NCI-H2196 (cell line): ENCODE results near the gene BCHE.
A peak's percentile ranks its signal among the peaks of the same experiment; 100 is the strongest.

Experiments used
- DNase-seq: peaks from one replicate; lab custom pipeline; 2025; ENCODE audit not compliant: unreplicated experiment; lab: John Stamatoyannopoulos, UW

The BCHE gene

DNA sequence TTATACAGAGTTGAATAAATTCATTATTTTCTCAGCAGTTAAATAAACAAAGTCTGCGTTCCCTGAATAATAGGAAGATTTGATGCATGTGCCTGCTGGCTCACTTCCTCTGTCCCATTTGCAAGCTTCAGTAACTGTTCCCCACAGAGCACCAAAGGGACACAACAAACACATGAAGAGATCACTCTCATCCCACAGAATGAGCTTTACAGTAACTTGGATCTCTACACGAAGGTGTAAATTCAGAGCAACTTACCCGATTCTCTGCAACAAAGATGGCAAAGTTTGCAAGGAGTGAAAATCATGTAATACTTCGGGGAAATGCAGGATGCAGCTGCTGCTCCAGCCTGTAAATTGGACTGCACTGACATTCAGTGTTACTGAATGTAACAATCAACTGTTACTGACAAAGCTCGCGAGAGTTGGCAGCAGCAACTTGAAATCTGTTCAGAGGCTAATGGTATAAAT lies at the start of gene BCHE:
Gene BCHE, minus strand, starts transcription at position 366 of the 468 bp plus-strand sequence. CDS start 6,390 bp downstream, outside the sequence.
- no peak for DNase-seq

DNA sequence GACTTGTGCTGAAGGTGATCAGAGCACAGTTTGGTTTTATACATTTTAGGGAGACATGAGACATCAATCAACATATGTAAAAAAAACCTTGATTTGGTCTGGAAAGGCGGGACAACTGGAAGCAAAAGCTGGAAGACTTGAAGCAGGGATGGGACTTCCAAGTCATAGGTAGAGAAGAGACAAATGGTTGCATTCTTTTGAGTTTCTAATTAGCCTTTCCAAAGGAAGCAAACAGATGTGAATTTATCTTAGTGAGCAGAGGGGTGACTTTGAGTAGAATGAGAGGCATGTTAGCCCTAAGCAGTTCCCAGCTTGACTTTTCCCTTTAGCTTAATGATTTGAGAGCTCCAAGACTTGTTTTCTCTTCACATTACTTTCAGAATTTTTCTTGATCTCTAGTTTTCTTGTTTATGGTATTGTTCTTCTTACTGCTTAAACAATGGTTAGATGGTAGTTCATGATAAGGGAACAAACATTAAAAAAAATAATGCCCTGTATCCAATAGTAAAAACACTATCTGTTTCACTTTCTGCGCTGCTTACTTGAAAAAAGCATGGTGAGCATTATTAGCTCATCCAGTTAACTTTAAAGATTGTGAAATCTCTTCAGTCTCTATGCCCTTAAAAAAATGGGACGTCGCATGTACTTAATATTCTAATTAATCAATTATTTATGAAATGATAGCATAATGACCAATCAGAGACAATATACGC lies 48.5 kb upstream of the BCHE start:
- no peak for DNase-seq

DNA sequence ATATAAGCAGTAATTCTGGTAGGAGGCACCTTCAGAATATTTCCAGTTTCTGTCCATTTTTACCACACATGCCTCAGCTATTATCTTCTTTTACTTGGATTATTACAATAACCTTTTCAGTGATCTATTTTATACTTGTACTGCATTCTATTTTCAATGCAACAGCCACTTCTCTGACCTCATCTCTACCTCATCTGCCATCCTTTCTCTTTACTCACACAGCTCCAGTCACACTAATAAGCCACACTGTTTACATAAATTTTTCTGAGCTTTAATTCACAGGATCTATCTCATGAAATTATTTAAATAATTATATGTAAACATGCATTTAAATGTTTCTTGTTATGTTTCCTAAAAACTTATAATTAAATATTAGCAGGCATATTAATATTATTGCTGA lies 47.3 kb upstream of the BCHE start:
- DNase-seq, result no peak

DNA sequence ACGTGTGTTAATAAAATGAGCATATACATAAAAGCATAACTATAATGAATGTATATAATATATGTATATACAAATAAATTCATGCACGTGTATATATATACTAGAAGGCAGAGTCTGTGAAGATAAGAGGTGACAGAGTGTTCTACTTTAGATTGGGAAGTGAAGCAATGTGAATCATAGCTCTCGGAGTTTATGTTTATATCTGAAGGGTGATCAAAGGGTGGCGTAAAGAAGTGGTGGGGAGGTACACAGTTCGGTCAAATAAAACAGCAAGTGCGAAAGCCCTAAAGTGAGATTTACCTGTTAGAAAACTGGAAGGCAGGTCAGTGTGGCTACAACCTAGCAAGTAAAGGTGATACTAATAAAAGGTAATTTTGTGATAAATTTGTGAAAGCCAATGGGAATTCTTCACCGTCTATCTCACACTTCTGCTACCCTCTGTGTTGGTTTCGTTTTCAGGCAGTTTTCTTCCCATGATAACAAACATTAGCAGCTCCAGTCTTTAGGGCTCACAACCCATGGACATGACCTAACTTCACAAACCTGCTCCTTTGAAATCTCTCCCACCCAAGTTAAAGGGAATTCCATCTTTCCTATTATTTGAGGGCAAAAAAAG lies 46.7 kb upstream of the BCHE start:
- no peak for DNase-seq

DNA sequence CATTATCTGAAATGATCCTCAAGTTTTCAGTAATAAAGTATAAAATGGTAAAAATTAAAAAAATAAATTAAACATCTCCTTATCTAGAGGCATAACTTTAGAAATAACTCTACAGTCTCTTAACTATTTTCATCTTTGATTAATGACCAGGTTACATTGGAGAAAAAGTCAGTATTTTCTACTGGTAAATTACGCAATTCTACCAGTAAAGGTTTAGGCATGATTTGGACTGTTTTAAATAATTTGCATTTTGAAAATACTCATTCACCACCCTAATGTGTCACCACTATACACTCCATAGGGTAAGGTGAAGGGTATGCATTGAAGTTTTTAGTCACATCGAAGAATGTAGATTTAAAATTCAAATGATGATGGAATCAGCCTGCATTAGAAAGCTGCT lies 45.9 kb upstream of the BCHE start:
- no peak for DNase-seq

DNA sequence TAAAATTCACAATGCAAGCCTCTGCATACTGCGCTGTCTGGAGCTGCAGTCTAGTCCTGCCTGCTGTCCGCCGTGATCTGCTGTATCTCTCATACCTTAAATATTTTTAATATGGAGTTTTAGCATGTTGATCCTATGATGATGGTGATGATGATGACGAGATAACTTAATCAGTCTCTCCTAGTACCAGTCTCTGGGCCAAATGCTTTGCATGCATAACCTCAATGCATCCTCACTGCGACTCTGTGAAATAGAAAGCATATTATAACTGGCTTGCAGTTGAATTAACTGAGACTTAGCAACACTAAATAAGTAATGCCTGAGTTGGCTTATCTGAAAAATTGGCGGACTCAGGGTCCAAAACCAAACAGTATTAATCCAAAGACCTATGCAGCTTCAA lies 38.4 kb upstream of the BCHE start:
- no peak for DNase-seq

DNA sequence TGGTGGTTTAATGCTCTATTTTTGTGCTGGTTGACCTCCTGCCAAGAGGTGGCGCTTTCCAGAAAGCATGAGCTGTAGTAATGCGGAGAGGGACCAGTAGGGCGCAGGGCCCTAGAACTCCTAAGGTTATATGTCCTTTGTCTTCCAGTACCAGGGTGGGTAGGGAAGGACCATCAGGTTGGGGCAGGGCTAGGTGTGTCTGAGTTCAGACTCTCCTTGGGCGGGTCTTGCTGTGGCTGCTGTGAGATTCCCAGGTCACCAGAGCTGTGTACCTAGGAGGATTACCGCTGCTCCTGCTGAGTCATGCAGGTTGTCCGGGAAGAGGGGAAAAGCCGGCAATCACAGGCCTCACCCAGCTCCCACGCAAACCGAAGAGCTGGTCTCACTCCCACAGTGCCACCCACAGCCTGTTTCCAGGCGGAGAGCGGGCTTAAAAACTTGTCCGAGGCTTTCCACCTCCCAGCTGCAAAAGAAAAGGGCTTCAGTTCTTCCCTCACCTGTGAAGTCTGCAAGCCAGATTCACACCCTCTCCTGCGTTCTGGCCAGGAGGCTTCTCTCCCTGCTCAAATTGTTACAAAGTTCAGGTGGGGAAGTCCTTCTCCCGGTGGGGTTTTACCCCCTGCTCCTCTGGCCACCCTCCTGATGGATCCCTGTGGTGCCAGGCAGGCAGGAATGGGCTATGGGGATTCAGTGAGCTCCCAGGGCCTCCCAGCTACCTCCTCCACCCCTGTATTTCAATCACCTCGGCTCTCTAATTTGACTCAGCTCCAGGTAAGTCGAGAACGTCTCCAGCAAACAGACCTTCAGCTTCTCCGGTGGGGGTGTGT lies 37.7 kb upstream of the BCHE start:
- DNase-seq, result no peak

DNA sequence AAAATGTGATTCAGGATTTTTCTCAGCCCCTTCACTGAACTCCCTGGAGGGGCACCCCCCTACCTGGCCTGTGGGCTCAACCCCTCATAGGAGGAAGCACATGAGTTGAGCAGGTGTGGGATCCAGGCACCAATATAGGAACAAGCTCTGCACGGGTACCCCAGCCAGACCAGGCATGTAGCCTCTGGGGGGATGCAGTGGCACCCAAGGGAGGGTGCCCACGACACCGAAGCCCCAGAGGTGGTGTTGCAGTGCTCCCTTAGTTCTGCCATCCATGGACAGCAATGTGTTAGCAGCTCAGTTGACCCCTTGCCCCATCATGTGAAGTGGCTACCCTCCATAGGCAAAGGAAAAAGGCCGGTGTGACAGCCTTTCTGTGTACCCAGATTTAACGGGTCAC lies 30.9 kb upstream of the BCHE start:
- DNase-seq, result no peak

DNA sequence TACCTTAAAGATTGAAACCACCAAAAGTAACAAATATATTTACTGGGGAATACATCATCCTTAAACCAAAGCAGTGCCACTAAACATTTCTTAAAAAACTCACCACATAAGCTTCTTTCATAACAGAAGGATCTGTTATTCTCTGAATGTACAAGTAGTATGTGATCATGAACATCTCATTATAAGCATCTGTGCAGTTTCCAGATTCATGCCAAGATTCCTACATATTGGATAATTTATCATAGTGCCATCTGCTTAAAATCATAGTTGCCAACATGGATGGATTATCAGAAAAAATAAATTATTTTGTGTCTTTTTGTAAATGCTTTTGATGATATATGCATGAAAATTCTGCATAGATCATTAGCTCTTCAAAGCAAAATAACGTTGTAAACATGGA lies 21.8 kb upstream of the BCHE start:
- no peak for DNase-seq

DNA sequence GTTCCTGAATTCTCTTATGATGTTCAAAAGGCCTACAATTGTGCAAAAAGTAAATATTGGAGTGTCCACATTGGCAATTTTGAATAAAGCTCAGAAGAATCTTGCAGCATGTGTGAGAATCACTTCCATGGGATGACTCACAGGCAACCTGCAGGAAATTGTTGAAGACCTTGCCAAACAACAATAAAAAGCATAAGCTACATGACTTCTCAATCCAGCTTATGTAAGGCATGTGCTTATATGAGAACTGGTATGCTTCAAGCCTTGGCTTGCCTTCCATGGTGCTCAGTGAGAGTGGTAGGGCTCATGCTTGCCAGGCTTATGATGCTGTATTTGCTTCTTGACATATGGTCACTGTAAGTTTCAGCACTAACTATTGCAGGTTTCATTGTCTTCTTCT lies 18.4 kb upstream of the BCHE start:
- no peak for DNase-seq

DNA sequence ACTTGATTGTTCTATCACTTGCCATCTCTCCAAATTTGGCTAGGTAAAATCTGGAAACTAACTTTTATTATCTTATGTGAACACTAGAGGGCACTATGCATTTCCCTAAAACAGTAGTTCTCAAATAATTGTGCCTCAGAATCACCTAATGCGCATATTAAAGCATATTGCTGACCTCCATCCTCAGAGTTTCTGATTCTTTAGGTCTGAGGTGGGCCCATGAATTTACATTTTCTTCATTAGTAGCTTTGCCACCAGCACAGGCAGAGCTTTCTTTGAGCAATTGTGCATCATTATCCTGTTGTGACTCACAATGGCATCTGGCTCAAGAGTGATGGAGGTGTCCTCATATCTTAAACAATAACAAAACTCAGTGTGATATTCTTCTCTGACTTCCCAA lies 17.5 kb upstream of the BCHE start:
- peak; percentile 44 for DNase-seq

DNA sequence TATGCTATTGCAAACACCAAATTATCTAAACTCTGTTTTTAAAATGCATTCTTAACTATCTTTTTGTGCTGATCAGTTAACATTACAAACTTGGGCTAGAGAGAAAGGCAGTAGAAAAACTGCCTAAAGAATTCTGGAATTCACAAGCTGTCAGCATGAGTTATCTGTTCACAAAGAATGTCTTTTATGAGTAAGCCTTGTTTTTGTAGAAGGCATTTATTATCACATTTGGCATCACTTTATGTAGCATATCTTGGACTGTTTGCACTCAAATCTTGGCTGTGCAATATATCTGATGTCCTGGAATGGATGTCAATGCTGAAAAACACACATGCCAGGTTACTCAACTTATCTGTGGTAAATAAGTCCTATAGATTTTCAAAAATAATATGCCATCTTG lies 15.5 kb upstream of the BCHE start:
- DNase-seq, result no peak

DNA sequence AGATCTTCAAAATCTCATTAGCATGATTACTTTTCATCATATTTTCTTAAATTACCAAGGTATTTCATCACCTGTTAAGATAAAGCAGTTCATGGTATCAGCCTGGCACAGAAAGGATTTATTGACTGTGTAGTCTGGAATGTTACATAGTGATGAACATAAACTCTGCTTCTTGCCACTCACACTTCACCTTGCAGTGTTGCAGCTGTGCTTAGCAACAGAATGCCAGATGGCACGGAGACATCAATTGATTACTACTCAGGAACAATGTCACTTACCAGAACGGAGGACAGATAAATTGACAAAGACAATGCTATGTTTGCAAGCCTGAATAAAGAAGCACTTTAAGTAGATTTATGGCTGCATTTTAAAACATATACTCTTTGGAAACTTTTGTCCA lies 15.0 kb upstream of the BCHE start:
- no peak for DNase-seq

DNA sequence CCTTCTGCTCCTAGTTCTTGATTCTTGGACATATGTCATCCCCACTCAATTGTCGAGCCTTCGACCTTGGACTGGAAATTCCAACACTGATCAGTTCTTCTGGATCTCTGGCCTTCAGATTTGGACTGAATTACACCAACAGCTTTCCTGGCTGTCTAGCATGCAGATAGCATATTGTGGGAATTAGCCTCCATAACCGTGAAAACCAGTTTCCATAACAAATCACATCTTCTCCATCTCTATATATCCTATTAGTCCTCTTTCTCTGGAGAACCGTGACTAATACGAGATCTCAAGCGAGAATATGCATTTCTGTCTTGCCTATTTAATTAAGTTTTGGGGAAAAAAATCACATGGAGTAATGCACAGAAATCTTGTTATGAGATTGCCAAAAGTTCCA lies 8.8 kb upstream of the BCHE start:
- no peak for DNase-seq

DNA sequence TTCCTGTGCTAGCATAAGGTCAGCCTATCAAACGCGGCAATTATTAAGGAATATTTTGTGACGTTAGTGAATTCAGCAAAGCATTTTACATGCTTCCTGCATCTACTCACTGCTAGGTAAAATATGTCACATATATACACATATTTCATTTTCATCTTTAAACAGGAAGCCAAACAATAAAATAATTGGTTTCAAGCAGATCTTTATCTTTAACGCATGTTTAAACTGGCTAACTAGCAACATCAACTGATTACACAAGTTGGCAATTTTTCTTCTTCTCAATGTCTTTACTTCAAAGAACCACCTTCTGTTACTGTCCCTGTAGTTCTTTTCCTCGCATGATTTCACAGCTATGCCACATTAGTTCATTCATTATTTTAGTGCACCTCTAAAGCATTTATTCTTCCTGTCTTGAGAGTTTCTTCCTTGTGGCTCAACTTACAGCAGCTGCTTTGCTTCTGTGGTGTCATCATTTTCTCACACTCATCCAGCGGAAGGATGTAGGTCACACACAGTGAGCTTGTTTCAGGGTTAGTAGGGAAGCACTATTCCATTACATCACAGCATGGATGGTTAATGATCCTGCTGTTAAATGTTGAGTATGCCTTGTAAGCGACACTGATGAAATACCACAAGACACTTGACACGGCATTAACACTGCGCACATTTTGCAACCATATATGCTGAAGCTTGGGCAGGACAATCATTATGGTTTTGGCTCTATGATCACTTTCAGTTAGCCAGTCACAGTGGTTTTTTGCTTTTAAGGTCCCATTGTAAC lies 2.3 kb upstream of the BCHE start:
- no peak for DNase-seq

DNA sequence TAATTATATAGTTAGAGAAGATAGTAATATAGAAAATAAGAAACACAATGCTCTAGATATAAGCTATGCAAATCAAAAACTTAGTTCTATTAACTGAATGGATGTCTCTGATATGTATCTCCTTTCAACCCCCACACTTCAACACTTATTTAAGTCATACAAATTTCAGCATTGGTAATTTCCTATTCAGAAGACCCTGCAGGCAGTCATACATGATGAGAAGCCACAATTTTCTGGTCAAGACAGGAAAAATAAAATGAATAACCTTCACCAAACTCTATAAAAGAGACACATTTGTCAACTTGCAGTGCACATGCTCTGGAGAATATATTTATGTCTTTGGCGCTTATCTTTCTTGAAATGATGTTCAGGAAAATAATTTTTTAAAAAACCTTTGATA lies 578 bp upstream of the BCHE start:
- DNase-seq, result no peak

DNA sequence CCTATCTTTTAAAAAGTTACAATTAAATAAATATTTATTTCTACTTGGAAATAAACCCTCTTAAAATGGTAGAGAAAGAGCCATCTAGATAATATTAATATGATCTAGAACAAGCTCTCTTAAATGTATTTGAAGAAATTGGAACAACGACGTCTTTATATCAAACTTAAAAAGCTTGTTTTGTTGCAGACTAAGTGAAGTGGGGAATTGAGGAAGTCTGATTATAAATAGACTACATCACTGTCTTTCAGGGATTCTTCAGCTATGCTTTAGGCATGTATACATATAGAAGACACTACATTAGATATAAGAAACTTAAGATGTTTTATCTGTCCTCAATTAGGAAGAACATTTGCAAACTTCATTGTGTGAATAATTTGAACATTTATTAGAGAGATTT lies 1.8 kb downstream of the BCHE start:
- no peak for DNase-seq

DNA sequence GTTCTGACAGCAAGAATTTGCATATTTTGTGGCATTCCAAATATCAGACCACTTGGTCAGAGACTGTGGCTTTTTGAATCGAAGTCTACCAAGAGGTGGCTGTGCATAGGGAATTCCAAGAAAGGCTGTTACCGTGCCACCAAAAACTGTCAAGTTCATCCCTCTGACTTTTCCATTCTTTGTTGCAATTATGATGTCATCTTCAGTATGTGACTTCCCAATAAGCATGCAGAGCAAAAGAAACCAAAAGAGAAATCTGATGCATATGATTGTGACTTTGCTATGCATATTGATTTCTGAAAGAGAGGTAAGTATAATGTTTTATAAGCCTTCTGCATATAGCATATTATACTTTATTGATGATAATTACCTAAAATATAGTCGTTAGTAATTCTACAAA lies 6.5 kb downstream of the BCHE start:
- DNase-seq, result no peak

DNA sequence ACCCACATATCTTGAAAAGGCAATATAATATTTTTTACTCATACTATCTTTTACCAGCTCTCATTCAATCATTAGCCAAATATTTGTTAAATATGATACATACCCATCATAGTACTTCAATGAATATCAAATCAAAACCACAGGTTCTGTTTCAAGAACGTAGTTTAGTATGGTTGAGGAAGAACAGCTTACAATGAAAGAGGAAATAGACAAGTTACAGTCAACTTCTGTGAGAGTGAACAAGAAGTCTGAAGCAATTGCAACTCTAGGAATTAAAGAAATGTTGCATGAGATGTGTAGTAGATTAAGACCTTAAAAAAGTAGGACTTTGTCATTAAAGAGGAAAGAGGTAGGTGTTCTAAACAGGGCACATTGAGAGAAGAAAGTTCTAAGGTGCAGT lies 9.3 kb downstream of the BCHE start:
- DNase-seq, result no peak

DNA sequence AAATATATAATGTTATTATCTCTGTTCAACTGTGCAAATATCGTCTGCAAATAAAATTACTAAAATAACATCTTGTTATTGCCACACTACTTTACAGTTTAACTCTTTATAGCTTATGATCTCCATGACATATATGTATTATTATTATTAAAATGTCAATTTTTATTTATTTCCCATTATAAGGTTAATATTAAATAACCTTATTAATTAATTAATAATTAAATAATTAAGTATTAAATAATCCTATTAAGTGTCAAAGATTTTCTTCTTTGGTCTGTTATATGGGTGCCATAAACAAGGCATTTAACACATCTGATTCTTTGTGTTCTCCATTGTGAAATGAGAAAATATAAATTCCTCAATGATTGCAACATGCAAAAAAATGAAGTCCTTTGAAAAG lies 10.0 kb downstream of the BCHE start:
- no peak for DNase-seq

DNA sequence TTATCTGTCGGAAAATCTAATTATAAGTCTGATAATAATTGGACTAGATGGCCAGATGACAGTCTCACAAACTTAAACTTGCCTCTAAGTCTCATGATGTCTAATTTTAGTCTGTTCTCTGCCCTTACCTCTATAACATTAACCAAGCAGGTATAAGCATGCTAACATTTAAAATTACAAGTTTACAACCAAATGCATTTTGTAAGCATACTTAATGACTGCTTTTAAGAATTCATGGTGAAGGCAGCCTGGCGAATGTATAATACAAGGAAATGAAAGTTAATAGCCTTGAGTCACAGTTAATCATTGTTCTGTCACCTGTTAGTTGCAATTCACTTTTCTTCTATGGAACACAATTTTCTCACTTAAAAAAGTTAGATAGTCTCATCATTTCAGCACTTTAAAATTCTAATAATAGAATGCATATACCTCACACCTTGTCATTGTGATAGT lies 16.5 kb downstream of the BCHE start:
- DNase-seq, result no peak
